Stimulated activated CD4-positive, alpha-beta T cell treated with anti-CD3 and anti-CD28 coated beads, Interleukin-1b, Interleukin-23, amount 100 ng/mL, for 48 hours (primary cell): ENCODE measurements around the gene VENTX.
A peak's percentile ranks its signal among the peaks of the same experiment; 100 is the strongest.

ENCODE experiments used
- DNase-seq: peaks from one replicate; pipeline ENCODE4 v3.0.0-alpha.2; 2020

The VENTX gene

GRCh38 chr10:133275684-133276092, 38.0 kb downstream of the VENTX start:
- peak; percentile 59 for DNase-seq

- DNase-seq, result no peak
These were observed 38.4 kb downstream of the VENTX start for GRCh38 chr10:133276100-133276434.

DNA sequence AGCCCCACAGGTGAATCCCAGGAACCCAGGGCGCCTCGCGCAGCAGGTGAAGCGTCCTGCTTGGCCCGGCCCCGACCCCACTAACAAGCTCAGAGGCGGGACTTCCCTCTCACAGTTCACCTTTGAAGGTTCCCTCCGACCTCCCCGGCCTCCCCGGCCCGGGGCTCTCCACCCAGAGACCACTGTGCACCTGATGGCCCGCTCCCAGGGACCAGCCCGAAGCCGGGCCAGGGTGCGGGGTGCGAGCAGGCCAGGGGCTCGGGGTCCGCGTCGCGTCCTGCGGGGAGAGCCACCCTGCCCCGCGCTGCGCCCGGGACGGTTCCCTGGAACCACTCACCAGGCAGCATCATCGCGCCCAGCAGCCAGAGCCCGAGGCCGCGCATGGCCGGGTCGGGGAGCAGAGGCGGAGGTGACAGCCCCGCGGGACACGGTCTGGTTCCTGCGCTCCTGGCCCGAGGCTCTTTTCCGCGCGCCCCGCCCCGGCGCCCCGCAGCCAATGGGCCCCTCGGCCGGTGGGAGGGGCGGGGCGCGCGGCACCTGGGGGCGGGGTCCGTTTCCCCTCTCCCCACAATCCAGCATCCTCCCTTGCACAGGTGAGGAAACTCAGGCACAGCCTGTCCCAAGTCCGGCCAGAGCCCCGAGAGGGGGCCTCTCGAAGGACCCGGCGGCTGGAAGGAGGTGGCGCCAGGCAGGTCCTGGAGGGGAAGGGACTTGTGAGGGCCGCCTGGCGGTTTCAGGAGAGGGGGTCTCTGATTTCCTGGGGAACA, 39.0 kb downstream of the VENTX start, which contains the start of gene ADAM8:
ADAM8 (minus strand) TSS at position 434 of the 767 bp plus-strand sequence; CDS start at position 383, 51 bp downstream.
- DNase-seq, result peak; percentile 72

- no peak for DNase-seq
These were observed 39.8 kb downstream of the VENTX start for GRCh38 chr10:133277277-133277992.

DNA sequence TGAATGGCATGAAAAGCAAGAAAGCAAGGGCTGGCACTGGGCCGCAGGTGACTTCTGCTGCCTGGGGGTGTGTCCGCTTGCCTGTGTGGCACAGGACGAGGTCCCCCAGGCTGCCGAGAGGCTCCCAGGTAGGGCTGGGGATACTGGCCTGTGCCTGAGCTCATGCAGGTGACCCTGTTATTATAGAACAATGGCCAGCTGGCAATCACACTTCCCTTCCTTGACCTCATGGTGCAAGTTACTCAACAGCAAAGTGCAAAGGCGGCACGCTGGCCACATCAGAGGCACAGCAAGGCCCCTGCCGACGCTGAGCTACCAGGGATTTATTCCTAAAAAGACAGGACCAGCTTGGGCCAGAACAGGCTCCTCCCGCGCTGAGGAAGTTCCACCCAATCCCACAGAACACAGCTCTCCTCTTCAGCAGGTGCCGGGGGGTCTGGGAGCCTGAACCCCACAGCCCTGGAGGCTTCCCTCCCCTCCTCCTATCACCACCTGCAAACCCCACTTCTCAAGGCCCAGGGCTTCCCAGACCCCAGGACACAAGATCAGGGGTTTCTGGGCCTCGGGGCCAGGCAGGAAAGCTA, 40.4 kb downstream of the VENTX start:
- no peak for DNase-seq

- DNase-seq, result no peak
These were observed 41.1 kb downstream of the VENTX start for GRCh38 chr10:133278577-133279265.

GRCh38 chr10:133279326-133280226, 41.9 kb downstream of the VENTX start:
- no peak for DNase-seq

DNA sequence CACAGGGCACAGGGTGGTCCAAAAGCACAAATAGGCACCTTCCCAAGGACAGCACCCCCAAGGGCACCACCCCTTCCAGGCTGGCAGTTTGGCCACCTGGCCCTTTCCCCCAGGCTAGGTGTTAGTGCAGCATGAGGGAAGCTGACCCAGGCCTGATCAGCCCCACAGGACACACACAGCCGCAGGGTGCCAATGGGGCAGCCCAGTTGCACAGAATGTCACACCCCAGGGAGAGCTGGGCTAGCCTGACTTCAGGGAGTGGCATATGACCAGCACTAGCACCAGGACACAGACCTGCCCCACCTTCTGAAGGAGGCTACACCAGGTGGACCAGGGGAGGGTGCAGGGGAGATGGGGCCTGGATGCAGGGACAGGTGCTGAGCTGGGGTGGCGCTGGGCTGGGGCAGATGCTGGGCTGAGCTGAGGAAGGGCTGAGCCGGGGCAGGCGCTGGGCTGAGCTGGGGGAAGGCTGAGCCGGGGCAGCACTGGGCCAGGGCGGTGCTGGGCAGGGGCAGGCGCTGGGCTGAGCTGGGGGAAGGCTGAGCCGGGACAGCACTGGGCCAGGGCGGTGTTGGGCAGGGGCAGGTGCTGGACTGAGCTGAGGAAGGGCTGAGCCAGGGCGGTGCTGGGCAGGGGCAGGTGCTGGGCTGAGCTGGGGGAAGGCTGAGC, 42.9 kb downstream of the VENTX start:
- no peak for DNase-seq

- no peak for DNase-seq
These were observed 43.4 kb downstream of the VENTX start for GRCh38 chr10:133281084-133281483.

DNA sequence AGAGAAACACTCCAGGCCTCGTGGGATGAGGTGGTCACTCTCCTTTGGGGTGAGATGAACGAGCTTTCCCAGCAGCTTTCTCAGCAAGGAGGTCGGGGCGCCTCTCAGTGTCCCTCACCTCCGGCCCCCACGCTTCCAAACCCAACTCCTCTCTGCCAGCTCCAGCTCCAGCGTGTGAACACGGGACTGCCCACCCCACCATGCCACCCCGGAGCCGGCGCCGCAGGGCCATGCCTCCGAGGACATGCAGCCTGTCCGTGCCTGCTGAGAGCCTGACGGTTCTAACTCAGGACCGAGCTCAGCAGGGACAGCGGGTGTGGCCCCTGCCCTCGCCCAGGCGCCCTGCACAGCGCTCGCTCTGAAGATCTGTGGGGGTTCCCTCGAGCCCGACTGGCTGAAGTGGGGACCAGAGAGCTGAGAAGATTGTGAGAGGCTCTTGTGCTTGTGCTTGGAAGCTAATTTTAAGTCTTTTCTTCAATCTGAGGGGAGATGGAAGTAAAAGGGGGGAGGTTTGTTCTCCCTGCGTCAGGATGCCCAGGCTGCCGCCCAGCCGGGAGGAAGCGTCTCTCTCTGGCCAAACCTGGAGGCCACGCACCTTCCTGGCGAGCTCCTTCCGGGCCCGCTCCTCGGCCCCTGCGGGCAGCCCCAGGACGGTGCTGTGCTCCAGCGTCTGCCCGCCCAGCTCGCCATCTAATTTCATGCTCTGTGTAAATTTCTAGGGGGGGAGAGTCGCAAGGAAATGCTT, 44.1 kb downstream of the VENTX start:
- no peak for DNase-seq

DNA sequence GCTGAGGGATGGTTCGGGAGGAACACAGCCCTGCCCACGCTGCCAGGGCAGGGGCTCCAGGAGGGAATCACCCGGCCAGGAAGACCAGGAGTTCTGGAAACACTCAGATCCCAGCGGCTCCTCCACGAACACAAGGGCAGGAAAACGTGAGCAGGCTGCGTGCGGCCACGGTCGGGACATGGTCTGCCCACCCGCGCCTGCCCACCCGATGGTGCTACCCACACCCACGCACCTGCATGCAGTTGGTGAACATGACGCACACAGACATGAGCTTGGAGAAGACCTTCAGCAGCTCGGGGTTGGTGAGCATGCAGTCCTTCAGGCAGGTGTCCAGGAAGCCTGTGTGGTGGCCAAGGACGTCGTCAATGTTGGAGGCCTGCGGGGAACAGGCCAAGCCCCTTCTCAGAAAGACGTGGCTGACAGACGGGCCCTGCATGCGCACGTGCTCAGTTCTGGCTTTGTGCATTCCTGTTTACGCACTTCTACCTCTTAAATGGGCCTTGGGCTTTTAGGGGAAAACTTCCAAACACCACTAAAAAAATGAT, 45.3 kb downstream of the VENTX start:
- DNase-seq, result no peak

DNA sequence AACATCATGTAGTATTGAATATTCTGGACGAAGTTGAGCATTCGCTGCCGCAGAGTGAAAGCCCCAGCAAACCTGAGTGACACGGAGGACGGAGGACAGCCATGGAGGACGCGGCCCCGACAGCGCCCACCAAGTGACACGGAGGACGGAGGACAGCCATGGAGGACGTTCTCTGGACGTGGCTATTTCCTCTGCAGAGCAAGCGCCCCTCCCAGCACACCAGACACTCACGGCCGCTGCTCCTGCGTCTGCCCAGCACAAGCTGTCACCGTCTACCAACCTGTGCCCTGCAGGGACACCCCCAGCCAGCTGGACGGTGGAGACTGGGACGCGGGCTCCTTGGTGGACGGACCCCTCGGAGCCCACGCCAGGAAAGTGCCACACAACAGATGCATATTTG, 46.3 kb downstream of the VENTX start:
- no peak for DNase-seq

- DNase-seq, result no peak
These were observed 47.6 kb downstream of the VENTX start for GRCh38 chr10:133285217-133285616.

DNA sequence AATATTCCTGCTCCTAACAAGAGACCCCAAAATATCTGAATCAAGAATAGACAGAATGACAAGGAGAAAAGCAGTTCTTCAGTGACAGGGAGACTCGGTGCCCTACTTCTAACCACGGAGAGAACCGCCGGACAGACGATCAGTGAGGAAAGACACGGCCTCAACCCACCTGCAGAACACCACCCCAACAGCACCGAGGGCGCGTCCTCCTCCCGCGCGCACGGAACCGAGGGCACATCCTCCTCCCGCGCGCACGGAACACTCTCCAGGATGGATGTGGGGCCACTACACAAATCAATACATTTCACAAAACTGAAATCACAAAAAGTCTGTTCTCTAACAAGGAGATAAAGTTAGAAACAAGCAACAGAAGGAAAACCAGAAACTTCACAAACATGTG, 48.7 kb downstream of the VENTX start:
- DNase-seq, result no peak

GRCh38 chr10:133287832-133288500, 50.3 kb downstream of the VENTX start:
- DNase-seq, result no peak

- DNase-seq, result no peak
These were observed 52.1 kb downstream of the VENTX start for GRCh38 chr10:133289761-133290160.
